Dermis microvascular lymphatic vessel endothelial cell (primary cell): ENCODE data around the gene DPP9. TPM values are rescaled to one million over a fixed set of nuclear protein-coding genes. Genes with fewer than 3 reads are reported as not detected.
"Not testable (repeated sequence)": the region's sequence is repeated elsewhere in the genome, so short reads cannot be mapped to it uniquely, and the experiment has no call there.

Experiments used
- DNase-seq, 2 donors: peaks; one replicate each; pipeline versions ENCODE4 v3.0.0 to v3.0.0-alpha.2; 2010; ENCODE audit warnings: low read depth in 2 of 2
- total RNA-seq: library from RNA; depleted of rRNA; stranded (reverse); fragments of >200 nt; gene quantifications from 2 replicates; pipeline ENCODE4 v1.2.1, GENCODE V29; 2014

The DPP9 gene
- total RNA-seq, 1 donor from 2014 or later: 13.0 TPM

DNA sequence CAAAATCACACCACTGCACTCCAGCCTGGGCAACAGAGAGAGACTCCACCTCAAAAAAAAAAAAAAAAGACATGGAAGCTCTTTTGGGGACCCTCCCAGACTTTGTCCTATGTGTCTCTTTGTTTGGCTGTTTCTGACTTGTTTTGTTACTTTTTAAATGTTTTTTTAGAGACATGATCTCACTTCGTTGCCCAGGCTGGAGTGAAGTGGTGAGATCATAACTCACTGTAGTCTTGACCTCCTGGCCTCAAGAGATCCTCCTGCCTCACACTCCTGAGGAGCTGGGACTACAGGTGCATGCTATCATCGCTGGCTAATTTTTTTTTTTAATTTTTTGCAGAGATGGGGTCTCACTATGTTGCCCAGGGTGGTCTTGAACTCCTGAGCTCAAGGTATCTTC is 16.4 kb upstream of the DPP9 start:
- DNase-seq: no peak

DNA sequence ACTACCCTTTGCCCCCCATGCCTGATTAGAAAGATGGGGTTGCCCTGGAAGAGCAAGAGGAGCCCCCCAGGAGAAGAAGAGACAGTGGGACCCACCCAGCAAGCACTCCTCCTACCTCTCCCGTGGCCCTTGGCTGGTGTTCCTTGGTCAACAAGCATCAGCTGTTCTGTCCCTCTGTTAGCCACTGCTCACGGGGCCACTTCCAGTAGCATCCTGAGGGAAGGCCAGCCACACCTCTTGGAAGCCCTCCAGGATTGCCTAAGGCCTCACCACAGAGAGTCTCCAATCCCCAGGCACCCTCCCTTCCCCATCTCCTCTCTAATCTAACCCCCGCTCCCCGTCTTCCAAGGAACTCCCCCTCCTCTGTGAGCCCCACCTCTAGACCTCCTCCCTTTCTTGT is 15.1 kb upstream of the DPP9 start:
- no peak for DNase-seq

DNA sequence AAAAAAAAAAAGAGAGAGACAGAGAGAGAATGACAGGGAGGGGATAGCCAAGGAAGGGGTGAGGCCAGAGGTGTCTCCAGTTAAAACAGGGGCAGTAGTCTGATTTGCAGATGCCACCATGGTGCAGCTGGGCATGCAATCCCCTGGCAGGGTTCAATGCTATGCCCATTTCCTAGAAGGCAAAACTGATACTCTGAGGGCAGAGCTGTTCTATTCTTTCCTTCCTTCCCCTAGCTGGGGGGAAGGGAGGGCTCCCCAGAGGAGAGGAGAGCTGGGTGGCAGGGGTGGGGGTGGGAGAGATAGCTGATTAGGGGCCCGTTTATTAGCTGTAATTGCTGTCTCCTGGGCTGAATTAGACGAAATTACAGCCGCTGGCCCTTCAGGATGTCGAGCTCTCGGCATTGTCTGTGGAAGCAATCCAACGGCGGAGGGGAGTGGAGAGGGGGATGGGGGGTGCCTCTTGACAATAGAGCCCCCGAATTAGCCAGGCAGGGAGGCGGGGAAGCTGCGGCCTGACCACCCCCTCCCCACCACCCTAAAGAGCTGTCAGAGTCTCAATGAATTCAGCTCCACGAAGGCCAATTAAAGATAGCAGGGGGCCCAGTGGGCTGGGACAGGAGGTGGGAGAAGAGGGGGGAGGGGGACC is 14.4 kb upstream of the DPP9 start:
- DNase-seq: no peak

DNA sequence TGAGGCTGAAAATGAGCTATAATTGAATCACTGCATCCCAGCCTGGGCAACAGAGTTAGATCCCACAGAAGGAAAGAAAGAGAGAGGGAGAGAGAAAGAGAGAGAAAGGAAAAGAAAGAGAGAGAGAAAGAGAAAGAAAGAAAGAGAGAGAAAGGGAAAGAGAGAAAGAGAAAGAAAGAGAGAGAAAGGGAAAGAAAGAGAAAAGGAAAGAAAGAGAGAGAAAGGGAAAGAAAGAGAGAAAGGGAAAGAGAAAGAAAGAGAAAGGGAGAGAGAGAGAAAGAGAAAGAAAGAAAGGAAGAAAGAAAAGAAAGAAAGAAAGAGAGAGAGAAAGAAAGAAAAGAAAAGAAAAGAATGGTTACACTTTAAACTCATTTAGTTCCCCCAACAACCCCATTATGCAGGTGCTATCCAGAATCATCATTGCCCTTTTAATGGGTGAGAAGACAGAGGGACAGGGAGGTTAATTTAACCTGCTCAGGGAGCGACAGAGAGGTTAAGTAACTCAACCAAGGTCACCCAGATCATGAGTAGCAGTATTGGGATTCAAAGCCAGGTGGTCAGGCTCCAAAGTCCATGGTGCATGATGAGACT is 10.2 kb upstream of the DPP9 start:
- no peak for DNase-seq

DNA sequence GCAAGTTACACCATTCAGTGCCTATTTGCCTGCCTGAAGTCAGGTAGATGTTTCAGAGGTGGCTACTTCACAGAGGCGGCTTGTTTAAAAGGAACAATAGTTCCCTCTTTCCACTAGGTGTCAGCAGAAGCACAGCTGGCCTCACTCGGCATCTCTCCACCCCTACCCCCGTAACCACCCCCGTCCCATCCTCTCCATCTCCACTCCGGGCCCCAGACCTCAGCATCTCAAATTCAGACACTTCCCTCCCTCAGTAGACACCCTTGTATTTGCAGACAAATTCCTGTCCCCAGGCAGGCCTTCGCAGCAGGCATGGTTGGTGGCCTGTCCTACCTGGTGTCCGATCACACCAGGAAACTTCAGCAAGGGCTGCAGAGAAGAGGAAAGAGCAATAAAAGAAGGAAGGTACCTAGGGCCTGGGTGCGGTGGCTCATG is 9.1 kb upstream of the DPP9 start:
- DNase-seq: peak; percentile 46 to 66

DNA sequence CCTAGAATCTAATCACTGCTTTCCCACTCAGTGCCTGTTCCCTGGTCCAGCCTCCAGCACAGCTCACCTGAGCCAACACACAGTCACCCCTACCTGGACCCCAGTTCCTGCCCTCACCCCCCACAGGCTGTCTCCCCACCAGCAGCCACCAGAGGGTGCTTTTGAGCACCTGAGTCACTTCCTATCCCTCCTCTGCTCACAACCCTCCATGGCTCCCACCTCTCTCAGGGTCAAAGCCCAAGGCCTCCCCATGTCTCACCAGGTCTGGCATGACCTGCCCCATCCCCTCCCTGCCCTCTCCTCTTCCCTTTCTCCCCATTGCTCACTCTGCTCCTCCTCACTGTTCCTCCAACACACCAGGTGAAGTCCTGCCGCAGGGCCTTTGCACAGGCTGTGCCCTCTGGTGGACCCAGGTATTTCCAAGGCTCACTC is 7.1 kb upstream of the DPP9 start:
- DNase-seq: peak in 1 of 2 donors; percentile 25

DNA sequence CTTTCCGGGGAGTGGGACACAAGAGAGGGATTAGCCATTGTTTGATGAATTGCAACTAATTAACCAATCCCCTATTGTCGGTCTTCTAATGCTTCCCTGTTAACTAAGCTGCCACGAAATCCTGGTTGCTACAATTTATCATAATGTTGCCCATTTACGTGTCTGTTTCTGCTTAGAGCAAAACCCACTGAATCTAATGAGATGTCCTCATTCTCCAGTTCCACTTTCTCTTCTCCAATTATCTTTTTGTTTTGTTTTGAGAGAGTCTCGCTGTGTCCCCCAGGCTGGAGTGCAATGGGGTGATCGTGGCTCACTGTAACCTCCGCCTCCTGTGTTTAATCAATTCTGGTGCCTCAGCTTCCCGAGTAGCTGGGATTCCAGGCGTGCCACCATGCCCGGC is 5.2 kb upstream of the DPP9 start:
- DNase-seq: no peak

DNA sequence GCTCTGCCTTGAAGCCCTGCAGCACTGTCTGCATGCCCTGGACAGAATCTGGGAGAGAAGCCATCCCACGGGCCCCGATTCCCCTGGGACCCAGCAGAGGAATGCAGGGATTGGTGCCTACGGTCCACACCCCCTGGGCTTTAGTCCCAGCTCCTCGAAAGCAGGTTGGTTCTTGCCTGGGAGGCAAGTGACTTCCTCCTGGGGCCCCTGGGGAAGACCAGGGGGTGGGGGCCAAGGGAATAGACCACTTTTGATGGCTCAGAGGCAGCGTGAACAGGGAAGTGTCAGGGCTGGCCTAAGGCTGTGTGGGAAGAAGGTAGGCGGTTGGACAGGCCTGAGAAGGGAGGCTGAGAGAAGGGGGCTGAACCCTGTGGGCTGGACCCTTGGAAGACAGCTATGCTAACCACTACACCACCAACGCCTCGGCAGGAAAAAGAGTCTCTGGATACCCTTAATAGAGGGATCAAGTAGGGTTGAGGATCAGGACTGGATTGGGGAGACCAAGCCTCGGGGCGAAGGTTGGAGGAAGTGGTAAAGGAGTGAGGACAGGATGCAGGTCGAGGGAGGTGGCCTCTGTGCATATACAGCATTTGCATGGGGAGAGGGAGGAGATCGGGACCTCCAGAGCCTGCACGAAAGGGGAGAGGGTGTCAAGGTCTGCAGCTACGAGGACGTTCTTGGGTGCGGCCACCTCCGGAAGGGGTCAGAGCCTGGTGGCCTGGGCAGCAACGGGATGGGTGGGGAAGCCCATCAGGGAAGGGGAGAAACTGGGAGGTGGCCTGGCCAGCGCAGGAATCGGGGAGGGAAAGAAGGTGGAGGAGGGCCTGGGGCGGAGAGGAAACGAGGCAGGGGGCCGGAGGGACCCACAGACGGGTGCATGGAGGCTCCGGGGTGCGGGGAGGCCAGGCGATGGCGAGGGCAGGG is 709 bp downstream of the DPP9 start:
- peak in 1 of 2 donors; percentile 36 for DNase-seq

DNA sequence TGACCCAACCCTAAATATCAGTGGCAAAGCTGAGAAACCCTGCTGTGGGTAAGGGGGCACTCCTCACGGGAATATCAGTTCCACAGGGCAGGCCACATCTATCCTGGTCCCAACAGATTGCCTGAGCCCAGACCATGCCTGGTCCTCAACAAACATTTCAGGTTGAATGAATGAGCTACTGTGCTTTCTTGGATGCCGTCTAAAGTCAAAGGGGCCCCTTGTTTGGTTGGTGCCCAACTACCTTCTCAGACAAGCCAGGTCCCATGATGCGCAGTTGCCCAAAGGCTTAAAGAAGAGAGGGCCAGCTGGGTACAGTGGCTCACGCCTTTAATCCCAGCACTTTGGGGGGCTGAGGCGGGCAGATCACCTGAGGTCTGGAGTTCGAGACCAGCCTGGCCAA is 2.4 kb downstream of the DPP9 start:
- DNase-seq: no peak

DNA sequence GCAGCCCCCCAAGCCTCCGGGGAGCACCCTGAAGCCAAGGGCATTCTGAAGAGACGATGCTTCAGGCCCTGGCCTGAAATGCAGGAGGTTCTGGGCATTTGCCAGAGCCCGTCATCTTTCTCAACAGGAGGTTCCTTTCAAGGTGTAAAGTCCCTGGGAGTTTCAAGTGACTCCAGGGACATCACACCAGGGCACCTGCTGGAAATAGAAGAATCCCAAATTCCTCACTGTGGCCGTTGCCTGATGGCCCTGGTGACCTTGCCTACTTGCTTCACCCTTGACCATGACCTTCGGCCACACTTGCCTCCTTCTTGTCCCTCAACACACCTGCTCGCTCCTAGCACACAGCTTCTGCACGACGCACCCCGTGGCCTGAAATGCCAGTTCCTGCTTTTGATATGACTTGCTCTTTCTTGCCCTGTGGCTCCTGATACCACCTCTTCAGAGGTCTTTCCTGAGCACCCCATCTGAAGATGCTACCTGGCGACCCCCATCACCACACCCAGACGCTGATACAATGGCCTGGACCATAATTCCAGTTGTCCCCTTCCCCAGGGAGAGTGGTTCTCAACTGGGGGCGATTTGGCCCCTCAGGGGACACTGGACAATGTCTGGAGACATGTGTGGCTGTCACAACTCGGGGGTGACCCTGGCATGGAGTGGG is 3.5 kb downstream of the DPP9 start:
- no peak for DNase-seq

DNA sequence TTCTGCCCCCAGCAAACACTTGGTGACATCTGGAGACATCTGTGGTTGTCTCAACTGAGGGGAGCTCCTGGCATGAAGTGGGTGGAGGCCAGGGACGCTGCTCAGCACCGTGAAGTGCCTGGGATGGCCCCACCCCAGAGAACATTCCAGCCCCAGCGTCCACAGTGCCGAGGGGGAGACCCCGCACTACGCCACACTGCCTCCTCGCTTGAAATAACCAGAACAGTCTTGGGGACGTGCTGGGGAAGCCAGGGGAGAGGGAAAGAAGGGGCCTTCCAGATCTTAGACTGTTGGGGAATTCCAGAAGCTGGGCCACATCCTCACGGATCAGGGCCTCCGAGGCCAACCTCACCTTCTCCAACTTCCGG is 4.2 kb downstream of the DPP9 start:
- no peak for DNase-seq

DNA sequence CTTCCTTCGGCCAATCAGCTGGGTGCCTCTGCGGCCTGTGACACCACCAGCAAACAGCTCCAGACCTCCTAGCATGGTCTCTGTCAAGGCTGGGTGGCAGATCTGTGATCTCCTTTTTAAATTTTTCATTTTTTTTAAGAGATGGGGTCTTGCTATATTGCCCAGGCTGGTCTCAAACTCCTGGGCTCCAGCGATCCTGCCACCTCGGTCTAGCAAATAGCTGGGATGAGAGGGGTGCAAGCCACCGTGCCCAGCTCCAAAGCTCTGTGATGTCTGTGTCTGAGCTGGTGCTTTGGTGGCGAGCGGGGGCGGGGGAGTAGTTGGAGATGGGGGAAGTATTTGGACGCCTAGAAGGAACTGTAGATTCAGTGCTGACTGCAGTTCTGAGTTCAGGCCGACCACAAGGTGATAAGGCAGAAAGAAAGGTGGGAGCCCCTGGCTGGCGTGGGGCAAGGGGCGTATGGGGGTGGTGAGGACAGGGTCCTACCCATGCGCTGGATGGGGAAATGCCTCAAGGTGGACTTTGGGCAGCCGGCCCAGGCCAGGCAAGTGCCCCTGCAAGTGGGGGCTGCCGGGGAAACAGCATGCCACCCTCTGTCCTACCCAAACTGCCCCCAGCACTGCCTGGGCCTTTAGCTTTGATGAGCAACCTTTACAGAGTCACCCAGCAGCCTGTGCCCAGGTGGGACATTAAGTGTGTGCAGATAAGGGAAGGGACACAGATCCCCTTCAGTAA is 5.5 kb downstream of the DPP9 start:
- no peak for DNase-seq

DNA sequence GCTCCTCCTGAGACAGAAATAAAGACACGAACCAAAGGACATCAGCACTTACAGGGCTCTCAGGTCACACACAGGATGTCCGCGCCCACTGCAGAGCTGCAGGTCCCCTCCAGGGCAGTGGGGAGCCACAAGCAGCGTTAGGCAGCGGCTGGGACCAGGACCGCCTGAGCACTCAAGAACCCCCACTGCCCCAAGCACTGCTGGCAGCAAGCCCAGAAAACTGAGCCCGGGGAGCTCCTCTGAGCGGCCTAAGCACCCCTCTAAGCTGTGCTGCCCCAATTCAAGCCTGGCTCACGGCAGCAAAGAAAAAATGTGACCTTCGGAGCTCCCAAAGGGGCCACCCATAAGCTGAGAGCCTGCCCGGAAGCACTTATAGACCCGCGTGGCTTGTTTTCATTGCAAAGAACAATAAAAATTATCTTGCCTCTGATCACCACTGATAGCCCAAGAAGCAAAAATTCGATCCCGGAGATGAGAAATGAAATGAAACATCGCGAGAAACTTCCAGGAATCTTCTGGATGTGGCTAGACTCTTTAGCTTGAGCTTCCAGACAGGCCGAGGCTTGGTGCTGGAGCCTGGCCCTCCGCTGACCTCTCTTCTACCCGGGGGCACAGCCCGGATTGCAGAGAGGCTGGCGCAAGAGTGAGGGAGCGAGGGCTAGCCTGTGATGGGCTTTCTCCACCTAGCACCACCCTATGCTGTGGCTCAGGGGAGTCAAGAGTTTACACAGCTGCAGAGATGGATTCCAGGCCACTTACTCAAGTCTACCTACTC is 6.3 kb downstream of the DPP9 start:
- DNase-seq: peak in 1 of 2 donors; percentile 33

DNA sequence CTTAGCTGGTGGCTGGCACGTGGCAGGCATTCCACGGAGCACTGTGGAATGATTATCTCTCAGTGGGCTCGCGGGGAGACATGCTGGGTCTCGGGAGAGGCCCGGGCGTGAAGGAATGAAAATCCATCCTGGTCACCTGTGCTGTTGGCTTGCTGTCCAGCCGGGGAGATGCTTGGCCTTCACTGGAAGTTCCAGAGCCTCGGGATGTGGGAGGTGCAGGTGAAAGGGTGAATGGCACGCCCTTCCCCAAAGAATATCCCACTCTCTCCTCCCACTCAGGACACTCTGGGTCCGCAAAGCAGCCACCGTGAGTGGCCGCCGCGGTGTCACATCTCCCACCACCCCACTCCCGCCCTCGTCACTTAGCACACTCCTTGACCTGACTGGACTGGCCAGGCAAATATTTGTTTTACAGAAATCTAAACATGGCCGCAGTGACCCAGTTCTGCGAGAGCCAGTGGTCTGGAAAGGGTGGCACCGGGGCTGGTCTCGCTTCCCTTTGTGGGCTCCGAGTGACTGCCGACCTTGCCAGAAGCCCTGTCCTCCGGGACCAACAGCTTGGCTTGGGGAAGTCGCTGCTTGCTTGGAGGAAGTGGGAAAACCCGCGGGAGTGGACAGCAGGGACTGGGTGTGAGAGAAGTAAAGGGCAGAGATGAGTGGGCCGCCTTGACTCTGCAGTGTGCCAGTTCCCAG is 8.0 kb downstream of the DPP9 start:
- no peak for DNase-seq

DNA sequence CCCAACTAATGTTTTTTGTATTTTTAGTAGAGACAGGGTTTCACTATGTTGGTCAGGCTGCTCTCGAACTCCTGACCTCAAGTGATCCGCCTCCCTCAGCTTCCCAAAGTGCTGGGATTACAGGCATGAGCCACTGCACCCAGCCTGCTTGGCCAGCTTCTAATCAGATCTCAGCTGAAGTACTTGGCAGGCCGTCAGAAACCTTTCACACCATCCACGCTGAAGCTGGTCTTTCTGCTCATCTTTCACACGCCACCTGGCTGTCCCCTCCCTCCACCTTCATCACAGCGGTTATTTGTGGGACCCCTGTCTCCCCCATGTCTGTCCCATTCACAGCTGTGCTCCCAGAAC is 8.5 kb downstream of the DPP9 start:
- DNase-seq: not testable (repeated sequence)

DNA sequence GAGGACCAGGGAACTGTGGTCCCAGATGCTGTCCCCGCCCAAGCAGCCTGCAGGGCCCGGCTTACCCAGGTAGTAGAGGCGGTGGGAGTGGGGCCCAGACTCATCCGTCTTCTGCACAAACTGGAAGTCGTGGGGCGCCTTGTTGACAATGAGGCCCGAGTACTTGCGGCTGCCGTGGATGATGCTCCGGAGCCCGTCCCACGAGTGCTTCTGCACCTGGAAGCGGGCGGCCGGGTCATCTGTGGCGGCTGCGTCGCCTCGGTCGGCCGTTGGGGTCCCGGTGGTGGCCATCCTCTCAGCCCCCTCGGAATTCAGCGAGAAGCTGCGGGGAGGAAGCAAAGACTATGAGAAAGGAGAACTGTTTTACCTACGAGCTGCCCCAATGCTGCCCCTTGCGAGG is 9.6 kb downstream of the DPP9 start:
- DNase-seq: no peak

DNA sequence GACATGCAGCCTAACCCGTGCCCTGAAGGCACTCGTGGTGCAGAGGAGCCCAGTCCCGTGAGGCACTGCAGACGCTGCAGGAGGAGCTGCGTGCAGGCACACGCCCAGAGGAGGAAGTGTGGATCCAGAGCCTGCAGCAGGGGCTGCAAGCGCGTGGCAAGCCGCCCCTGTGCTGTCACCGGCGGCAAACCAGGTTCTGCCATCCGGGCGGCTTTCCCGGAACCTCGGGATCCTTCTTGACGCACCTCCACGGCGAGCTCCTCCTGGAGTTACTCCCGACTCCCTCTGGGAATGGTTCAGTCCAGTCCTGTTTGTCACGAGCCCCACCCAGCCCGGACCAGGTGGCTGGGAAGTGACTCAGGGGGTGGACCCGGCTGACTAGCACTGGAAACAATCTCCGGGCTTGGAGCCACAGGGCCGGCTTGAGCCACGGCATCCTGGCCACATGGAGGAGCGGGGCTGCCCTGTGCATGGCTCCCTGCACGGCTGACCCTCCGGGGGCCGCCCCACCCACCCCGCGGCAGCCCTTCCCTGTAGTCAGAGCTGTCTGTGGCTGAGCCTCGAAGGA is 10.2 kb downstream of the DPP9 start:
- DNase-seq: peak; percentile 93 to 98

DNA sequence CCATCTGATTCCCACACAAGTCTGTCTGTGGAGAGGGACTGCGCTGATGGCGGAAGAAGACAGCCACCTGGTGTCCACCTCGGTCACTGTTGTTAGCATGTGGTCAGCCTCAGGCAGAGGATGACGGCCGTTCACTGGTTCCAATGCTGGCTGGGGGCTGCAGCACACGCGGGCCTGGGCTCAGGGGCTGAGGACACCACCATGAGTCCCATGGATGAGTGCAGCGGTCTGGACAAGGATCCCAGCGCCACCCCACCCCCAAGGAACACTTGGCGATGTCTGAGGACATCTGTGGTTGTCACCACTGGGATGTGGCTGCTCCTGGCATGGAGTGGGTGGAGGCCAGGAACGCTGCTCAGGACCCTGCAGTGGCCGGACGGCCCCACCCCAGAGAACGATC is 10.9 kb downstream of the DPP9 start:
- DNase-seq: no peak

DNA sequence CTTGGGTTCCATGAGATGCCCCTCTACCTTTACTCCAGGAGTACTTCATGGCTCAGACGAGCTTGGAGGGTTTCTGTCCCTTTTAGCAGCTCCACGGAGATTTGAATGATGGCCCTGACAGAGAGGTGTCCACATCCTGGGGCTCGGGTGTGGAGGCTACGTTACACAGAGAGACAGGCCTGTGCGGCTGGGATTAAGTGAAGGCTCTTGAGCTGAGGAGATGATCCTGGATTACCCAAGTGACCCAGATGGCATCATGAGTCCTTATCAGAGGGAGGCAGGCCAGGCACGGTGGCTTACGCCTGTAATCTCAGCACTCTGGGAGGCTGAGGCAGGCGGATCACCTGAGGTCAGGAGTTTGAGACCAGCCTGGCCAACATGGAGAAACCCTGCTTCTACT is 12.4 kb downstream of the DPP9 start:
- no peak for DNase-seq

DNA sequence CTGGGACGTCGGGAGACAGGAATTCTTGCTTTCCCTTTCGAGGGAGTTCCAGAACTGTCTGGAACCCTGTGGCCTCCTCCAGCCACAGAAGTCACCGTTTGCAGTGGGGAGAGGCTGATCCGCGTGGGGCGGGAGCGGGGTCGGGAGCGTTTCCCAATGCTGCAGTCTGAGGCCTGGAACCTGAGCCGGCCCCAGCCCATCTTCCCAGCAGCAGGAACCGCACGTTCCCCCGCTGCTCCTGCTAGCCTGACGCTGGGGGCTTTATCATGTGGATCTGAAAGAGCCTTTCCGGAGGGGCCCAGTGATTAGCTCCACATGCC is 13.4 kb downstream of the DPP9 start:
- no peak for DNase-seq
